H7 (cell line): Measurements from ENCODE around the gene ENO4. TPM values are rescaled to one million over a fixed set of nuclear protein-coding genes. Genes with fewer than 3 reads are reported as not detected.

Experiments used
- DNase-seq: peaks from one replicate; pipeline ENCODE4 v3.0.0; 2012
- H3K27me3 ChIP-seq: 2 replicates; pipeline ENCODE4 v1.6.0; 2011; ENCODE audit warnings: mild to moderate bottlenecking, low read length; ENCODE audit not compliant: control insufficient read depth, insufficient read depth
- H3K36me3 ChIP-seq: replicated peaks from 2 replicates; pipeline ENCODE4 v1.5.1; 2011; ENCODE audit warnings: low read length; ENCODE audit not compliant: control insufficient read depth, insufficient read depth
- H3K4me3 ChIP-seq: 2 replicates; pipeline ENCODE4 v1.5.1; 2011; ENCODE audit warnings: low read depth, mild to moderate bottlenecking, control low read depth, low read length, moderate library complexity; ENCODE audit not compliant: insufficient read depth
- total RNA-seq: library from RNA; depleted of rRNA; stranded (reverse); fragments of >200 nt; shearing (Covaris generic); gene quantifications from 2 replicates; pipeline ENCODE4 v1.2.3, GENCODE V29; 2014

Gene ENO4
- total RNA-seq, 1 experiment from 2014 or later: 0.94 TPM

GRCh38 chr10:116840389-116841075 lies 8.8 kb upstream of the ENO4 start:
- Histone ChIP-seq H3K27me3 (no peaks in the 10 kb centered on the region), H3K36me3 (no peaks in the 10 kb centered on the region), H3K4me3 (no peak overlapping the region)
- no peak for DNase-seq

GRCh38 chr10:116845823-116846222 lies 3.5 kb upstream of the ENO4 start:
- H3K36me3 ChIP-seq: no peaks in the 10 kb centered on the region
- DNase-seq: no peak

GRCh38 chr10:116848032-116848943 lies 1.0 kb upstream of the ENO4 start:
- Histone ChIP-seq H3K36me3 (no peaks in the 10 kb centered on the region), H3K27me3 (no peaks in the 10 kb centered on the region), H3K4me3 (peak overlapping the region; percentile 71)
- no peak for DNase-seq

More at GRCh38 chr10:116845823-116846222, 3.5 kb upstream of the ENO4 start:
- no peaks in the 10 kb centered on the region for H3K27me3 ChIP-seq
- no peak overlapping the region for H3K4me3 ChIP-seq

- no peak for DNase-seq
- H3K4me3 ChIP-seq: peak overlapping the region; percentile 71
- no peaks in the 10 kb centered on the region for H3K36me3 ChIP-seq
- no peaks in the 10 kb centered on the region for H3K27me3 ChIP-seq
Observed at GRCh38 chr10:116848944-116849247, 403 bp upstream of the ENO4 start.

GRCh38 chr10:116850058-116850611 lies 836 bp downstream of the ENO4 start:
- Histone ChIP-seq H3K4me3 (peak overlapping the region; percentile 71), H3K36me3 (no peaks in the 10 kb centered on the region), H3K27me3 (no peaks in the 10 kb centered on the region)
- DNase-seq: peak; percentile 38

- DNase-seq: no peak
- no peak overlapping the region for H3K4me3 ChIP-seq
- H3K27me3 ChIP-seq: no peaks in the 10 kb centered on the region
- no peaks in the 10 kb centered on the region for H3K36me3 ChIP-seq
Observed at GRCh38 chr10:116852246-116852645, 2.9 kb downstream of the ENO4 start.

GRCh38 chr10:116853287-116853686 lies 4.0 kb downstream of the ENO4 start:
- no peaks in the 10 kb centered on the region for H3K36me3 ChIP-seq
- no peaks in the 10 kb centered on the region for H3K27me3 ChIP-seq
- H3K4me3 ChIP-seq: no peak overlapping the region
- no peak for DNase-seq

- no peaks in the 10 kb centered on the region for H3K27me3 ChIP-seq
- DNase-seq: no peak
- H3K36me3 ChIP-seq: no peaks in the 10 kb centered on the region
- no peak overlapping the region for H3K4me3 ChIP-seq
Observed at GRCh38 chr10:116853701-116854100, 4.4 kb downstream of the ENO4 start.

- no peak overlapping the region for H3K4me3 ChIP-seq
Observed at GRCh38 chr10:116857156-116857555, 7.9 kb downstream of the ENO4 start.

GRCh38 chr10:116861796-116862195 lies 12.5 kb downstream of the ENO4 start:
- no peak for DNase-seq
- Histone ChIP-seq H3K36me3 (no peaks in the 10 kb centered on the region), H3K4me3 (no peak overlapping the region), H3K27me3 (no peaks in the 10 kb centered on the region)

More at GRCh38 chr10:116857156-116857555, 7.9 kb downstream of the ENO4 start:
- Histone ChIP-seq H3K27me3 (no peaks in the 10 kb centered on the region), H3K36me3 (no peaks in the 10 kb centered on the region)
- no peak for DNase-seq

GRCh38 chr10:116864436-116864835 lies 15.1 kb downstream of the ENO4 start:
- Histone ChIP-seq H3K4me3 (no peak overlapping the region), H3K36me3 (no peaks in the 10 kb centered on the region), H3K27me3 (no peaks in the 10 kb centered on the region)
- no peak for DNase-seq

- DNase-seq: no peak
- Histone ChIP-seq H3K36me3 (no peaks in the 10 kb centered on the region), H3K27me3 (no peaks in the 10 kb centered on the region), H3K4me3 (no peak overlapping the region)
Observed at GRCh38 chr10:116866066-116866465, 16.8 kb downstream of the ENO4 start.

GRCh38 chr10:116866987-116867595 lies 17.8 kb downstream of the ENO4 start:
- H3K36me3 ChIP-seq: no peaks in the 10 kb centered on the region
- DNase-seq: no peak
- H3K4me3 ChIP-seq: no peak overlapping the region
- no peaks in the 10 kb centered on the region for H3K27me3 ChIP-seq

GRCh38 chr10:116868198-116868676 lies 18.9 kb downstream of the ENO4 start:
- no peaks in the 10 kb centered on the region for H3K36me3 ChIP-seq
- no peaks in the 10 kb centered on the region for H3K27me3 ChIP-seq
- no peak overlapping the region for H3K4me3 ChIP-seq
- no peak for DNase-seq
